ENCODE measurements around the gene BHLHE23. TPM values are rescaled to one million over a fixed set of nuclear protein-coding genes. Genes with fewer than 3 reads are reported as not detected.

The BHLHE23 gene
- total RNA-seq, 4 donors from 2014 or later, result not detected

- DNase-seq (ENCODE audit: low spot score in 2 of 2), result no peak
- no peak overlapping the region for H3K27ac ChIP-seq
- no peak for TF ChIP-seq POLR2A (IDR thresholded peaks at IDR 0.05)
- no peak for TF ChIP-seq EP300 (IDR thresholded peaks at IDR 0.05)
- TF ChIP-seq, protein P1, sequence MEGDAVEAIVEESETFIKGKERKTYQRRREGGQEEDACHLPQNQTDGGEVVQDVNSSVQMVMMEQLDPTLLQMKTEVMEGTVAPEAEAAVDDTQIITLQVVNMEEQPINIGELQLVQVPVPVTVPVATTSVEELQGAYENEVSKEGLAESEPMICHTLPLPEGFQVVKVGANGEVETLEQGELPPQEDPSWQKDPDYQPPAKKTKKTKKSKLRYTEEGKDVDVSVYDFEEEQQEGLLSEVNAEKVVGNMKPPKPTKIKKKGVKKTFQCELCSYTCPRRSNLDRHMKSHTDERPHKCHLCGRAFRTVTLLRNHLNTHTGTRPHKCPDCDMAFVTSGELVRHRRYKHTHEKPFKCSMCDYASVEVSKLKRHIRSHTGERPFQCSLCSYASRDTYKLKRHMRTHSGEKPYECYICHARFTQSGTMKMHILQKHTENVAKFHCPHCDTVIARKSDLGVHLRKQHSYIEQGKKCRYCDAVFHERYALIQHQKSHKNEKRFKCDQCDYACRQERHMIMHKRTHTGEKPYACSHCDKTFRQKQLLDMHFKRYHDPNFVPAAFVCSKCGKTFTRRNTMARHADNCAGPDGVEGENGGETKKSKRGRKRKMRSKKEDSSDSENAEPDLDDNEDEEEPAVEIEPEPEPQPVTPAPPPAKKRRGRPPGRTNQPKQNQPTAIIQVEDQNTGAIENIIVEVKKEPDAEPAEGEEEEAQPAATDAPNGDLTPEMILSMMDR (IDR thresholded peaks at IDR 0.05), result no peak
- H3K36me3 ChIP-seq, result no peaks in the 10 kb centered on the region
- peaks cover 0 to 9% (median 2%) of the 10 kb centered on the region in 4 donors for H3K4me1 ChIP-seq
- H3K4me3 ChIP-seq, result no peak overlapping the region
- no peaks in the 10 kb centered on the region for H3K9me3 ChIP-seq
- 22 to 25% methylated on average over 9 to 20 of the region's 20 CpGs for WGBS, 2 donors
- H3K27me3 ChIP-seq, result peaks cover 0 to 51% of the 10 kb centered on the region in 2 donors
These were observed 46.0 kb upstream of the BHLHE23 start for GRCh38 chr20:63052571-63053431.

GRCh38 chr20:63051911-63052310, 45.1 kb upstream of the BHLHE23 start:
- Histone ChIP-seq H3K9me3 (no peaks in the 10 kb centered on the region), H3K4me3 (no peak overlapping the region), H3K36me3 (no peaks in the 10 kb centered on the region), H3K4me1 (peaks cover 0 to 9% (median 2%) of the 10 kb centered on the region in 4 donors), H3K27ac (no peak overlapping the region), H3K27me3 (peaks cover 0 to 55% of the 10 kb centered on the region in 2 donors)
- no peak for DNase-seq (ENCODE audit: low spot score in 2 of 2)
- TF ChIP-seq EP300 (IDR thresholded peaks at IDR 0.05), result no peak
- TF ChIP-seq, protein P1 (IDR thresholded peaks at IDR 0.05), result no peak
- TF ChIP-seq POLR2A (IDR thresholded peaks at IDR 0.05), result no peak
- 85 to 89% methylated on average over 7 to 11 of the region's 11 CpGs for WGBS, 2 donors

GRCh38 chr20:63051186-63051860, 44.6 kb upstream of the BHLHE23 start:
- Histone ChIP-seq H3K36me3 (no peaks in the 10 kb centered on the region), H3K4me1 (peaks cover 0 to 4% (median under 1%) of the 10 kb centered on the region in 4 donors), H3K27me3 (peaks cover 0 to 52% of the 10 kb centered on the region in 2 donors), H3K9me3 (no peaks in the 10 kb centered on the region), H3K27ac (no peak overlapping the region), H3K4me3 (no peak overlapping the region)
- TF ChIP-seq, protein P1 (IDR thresholded peaks at IDR 0.05), result no peak
- TF ChIP-seq EP300 (IDR thresholded peaks at IDR 0.05) (no peak), POLR2A (IDR thresholded peaks at IDR 0.05) (no peak)
- WGBS, 2 donors, result 86 to 89% methylated on average over 12 to 13 of the region's 13 CpGs
- no peak for DNase-seq (ENCODE audit: low spot score in 2 of 2)

DNA sequence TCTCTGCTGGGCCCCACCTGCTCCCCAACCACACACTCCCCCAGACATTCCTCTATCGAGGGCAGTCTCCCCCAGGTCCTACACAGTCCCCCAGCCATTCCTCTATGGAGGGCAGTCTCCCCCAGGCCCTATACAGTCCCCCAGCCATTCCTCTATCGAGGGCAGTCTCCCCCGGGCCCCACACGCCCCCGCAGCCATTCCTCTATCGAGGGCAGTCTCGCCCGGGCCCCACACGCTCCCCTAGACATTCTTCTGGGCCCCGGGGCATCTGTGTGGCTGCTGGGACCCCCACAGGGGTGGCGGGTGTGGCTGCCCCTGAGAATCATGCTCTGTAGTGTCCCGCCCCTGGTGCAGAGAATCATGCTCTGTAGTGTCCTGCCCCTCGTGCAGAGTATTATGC, 43.6 kb upstream of the BHLHE23 start:
- H3K9me3 ChIP-seq, result no peaks in the 10 kb centered on the region
- TF ChIP-seq EP300 (IDR thresholded peaks at IDR 0.05), result no peak
- TF ChIP-seq POLR2A (IDR thresholded peaks at IDR 0.05), result no peak
- TF ChIP-seq, protein P1 (IDR thresholded peaks at IDR 0.05), result no peak
- 82 to 84% methylated on average over 12 to 13 of the region's 13 CpGs for WGBS, 2 donors
- H3K36me3 ChIP-seq, result no peaks in the 10 kb centered on the region
- H3K4me3 ChIP-seq, result no peak overlapping the region
- no peak for DNase-seq (ENCODE audit: low spot score in 2 of 2)
- H3K27ac ChIP-seq, result no peak overlapping the region
- H3K27me3 ChIP-seq, result peaks cover 0 to 51% of the 10 kb centered on the region in 2 donors
- no peaks in the 10 kb centered on the region for H3K4me1 ChIP-seq

Data from tibial nerve (tissue), 4 donors.